OCI-LY7 (cell line): Measurements from ENCODE around the gene C1QL1.

Experiments used
- EZH2phosphoT487 ChIP-seq: fragments of 200-600 bp; sonication (generic); IDR thresholded peaks from 2 replicates; pipeline ENCODE4 v1.6.1; 2018; ENCODE audit warnings: low read depth, borderline replicate concordance, mild to moderate bottlenecking, mixed run types, antibody characterized with exemption, low read length, moderate library complexity, mixed read lengths
- TF ChIP-seq, protein P1 (sequence below): fragments of 200-600 bp; sonication (generic); conservative IDR thresholded peaks from 2 replicates; pipeline ENCODE4 v1.5.1; 2014; ENCODE audit warnings: mild to moderate bottlenecking, antibody characterized with exemption, low read length, moderate library complexity, mixed read lengths

- no peak for TF ChIP-seq EZH2phosphoT487
- TF ChIP-seq, protein P1, sequence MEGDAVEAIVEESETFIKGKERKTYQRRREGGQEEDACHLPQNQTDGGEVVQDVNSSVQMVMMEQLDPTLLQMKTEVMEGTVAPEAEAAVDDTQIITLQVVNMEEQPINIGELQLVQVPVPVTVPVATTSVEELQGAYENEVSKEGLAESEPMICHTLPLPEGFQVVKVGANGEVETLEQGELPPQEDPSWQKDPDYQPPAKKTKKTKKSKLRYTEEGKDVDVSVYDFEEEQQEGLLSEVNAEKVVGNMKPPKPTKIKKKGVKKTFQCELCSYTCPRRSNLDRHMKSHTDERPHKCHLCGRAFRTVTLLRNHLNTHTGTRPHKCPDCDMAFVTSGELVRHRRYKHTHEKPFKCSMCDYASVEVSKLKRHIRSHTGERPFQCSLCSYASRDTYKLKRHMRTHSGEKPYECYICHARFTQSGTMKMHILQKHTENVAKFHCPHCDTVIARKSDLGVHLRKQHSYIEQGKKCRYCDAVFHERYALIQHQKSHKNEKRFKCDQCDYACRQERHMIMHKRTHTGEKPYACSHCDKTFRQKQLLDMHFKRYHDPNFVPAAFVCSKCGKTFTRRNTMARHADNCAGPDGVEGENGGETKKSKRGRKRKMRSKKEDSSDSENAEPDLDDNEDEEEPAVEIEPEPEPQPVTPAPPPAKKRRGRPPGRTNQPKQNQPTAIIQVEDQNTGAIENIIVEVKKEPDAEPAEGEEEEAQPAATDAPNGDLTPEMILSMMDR, result no peak
Measured at GRCh38 chr17:44956998-44957981, 10.8 kb downstream of the C1QL1 start.
